ENCODE data around the gene FKBP1A.

Gene FKBP1A

DNA sequence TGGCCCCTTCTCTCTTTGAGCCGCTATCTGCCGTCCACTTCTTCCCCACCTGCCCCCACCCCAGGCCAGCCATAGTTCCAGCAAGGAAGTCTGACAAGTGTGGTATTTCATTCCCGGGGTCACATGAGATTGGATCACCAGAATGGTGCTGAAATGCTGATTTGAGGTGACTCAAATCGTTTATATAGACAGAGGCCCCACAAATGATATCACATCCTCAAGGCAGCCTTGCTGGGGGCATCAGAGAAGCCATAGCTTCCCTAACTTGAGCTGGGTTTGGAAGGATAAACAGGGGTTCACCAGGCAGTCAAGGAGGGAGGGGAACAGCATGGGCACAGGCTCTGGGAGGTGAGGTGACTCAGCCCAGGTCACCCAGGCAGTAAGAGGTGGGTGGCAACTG lies 73.8 kb downstream of the FKBP1A start:
- DNase-seq (ENCODE audit: low read depth, low spot score) = no peak

Data from activated CD4-positive, CD25-positive, alpha-beta regulatory T cell treated with anti-CD3 and anti-CD28 coated beads, Interleukin-2, amount 50 U/mL, for 16 hours (primary cell).